GM12873 (cell line): ENCODE results near the gene ORMDL1.

Experiments
- CTCF ChIP-seq: IDR thresholded peaks from 2 replicates; pipeline ENCODE4 v1.5.1; 2012; ENCODE audit warnings: low read depth, mild to moderate bottlenecking, moderate library complexity, low read length, control low read depth; ENCODE audit not compliant: insufficient read depth; ENCODE audit errors: missing control alignments

The ORMDL1 gene

GRCh38 chr2:189797902-189798301 lies 13.8 kb upstream of the ORMDL1 start:
- no peak for TF ChIP-seq CTCF

GRCh38 chr2:189794310-189794709 lies 10.2 kb upstream of the ORMDL1 start:
- TF ChIP-seq CTCF, result no peak

DNA sequence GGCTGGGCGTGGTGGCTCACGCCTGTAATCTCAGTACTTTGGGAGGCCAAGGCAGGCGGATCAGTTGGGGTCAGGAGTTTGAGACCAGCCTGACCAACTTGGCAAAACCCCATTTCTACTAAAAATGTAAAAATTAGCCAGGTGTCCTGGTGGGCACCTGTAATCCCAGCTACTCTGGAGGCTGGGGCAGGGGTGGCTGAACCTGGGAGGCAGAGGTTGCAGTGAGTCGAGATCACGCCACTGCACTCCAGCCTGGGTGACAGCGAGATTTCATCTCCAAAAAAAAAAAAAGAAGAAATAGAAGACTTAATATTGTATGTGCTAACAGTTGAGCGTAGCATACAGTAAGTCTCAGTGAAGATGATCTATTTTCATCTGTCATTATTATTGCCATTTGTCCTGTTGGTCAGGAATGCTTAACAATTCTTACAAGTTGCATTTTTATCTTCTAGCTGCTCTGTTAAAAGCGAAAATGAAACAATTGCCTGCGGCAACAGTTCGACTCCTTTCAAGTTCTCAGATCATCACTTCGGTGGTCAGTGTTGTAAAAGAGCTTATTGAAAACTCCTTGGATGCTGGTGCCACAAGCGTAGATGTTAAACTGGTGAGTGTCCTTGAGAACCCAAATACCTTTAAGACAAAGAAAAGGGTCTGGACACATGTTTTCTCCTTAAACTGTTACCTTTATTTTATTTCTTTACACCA lies 7.4 kb upstream of the ORMDL1 start:
- no peak for TF ChIP-seq CTCF

GRCh38 chr2:189783451-189783926 lies 650 bp downstream of the ORMDL1 start:
- no peak for TF ChIP-seq CTCF

DNA sequence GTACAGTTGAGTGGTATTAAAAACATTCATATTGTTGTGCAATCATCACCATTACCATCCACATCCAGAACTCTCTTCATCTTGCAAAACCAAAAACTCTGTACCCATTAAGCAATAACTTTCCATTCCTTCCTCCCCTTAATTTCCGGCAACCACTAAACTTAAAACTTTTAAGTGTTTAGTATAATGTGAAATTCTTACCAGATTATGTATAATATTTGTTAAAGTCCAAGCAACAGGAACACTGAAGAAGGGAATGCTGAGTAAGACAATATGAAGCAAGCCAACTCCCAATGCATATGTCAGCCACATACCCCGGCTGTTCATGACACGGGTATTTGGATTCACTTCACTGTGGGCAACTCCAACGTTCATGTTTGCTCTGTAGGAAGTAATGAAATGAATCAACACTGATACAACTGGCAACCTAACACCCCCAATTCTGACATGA lies 1.9 kb downstream of the ORMDL1 start:
- TF ChIP-seq CTCF, result no peak

DNA sequence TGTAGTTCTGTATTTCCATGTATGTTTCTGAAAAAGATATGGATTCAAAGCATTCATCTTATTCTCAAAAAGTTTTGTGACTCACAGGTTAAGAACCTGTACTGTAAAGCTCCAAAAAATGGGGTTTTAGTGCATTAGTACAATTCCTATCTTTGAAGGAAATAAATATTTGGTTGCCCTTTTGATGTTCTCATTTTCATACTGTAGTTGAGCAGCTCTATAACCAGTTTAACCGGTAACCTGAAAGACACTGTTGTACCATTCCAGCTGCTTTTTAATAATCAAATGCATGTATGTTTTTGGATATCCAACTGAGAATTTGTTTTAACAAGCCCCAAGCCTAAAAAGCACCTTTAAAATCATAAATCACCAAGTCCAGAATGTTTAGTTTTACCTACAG lies 11.9 kb downstream of the ORMDL1 start:
- TF ChIP-seq CTCF, result no peak

GRCh38 chr2:189770590-189771322 lies 13.4 kb downstream of the ORMDL1 start:
- TF ChIP-seq CTCF, result no peak
